Activated T-cell treated with anti-CD3 and anti-CD28 coated beads for 48 hours (primary cell): ENCODE results near the gene KRT72.

Experiments used
- DNase-seq: peaks from one replicate; pipeline ENCODE4 v3.0.0-alpha.2; 2020; ENCODE audit warnings: low read depth

The KRT72 gene

GRCh38 chr12:52578469-52578868, 22.8 kb downstream of the KRT72 start:
- no peak for DNase-seq

- DNase-seq, result no peak
These were observed 23.9 kb downstream of the KRT72 start for GRCh38 chr12:52577316-52577715.

- DNase-seq, result no peak
These were observed 25.3 kb downstream of the KRT72 start for GRCh38 chr12:52575948-52576347.

GRCh38 chr12:52575256-52575655, 26.0 kb downstream of the KRT72 start:
- DNase-seq, result no peak

GRCh38 chr12:52573743-52574142, 27.5 kb downstream of the KRT72 start, which contains the start of gene KRT74:
Gene KRT74, minus strand, starts transcription at chr12:52573843. Its CDS starts 66 bp downstream, at chr12:52573777.
- DNase-seq, result no peak

- DNase-seq, result no peak
These were observed 28.0 kb downstream of the KRT72 start for GRCh38 chr12:52573306-52573705.

- no peak for DNase-seq
These were observed 30.8 kb downstream of the KRT72 start for GRCh38 chr12:52570511-52570910.

GRCh38 chr12:52568111-52568510, 33.2 kb downstream of the KRT72 start:
- DNase-seq, result no peak

- no peak for DNase-seq
These were observed 34.4 kb downstream of the KRT72 start for GRCh38 chr12:52566847-52567291.

- DNase-seq, result no peak
These were observed 36.7 kb downstream of the KRT72 start for GRCh38 chr12:52564582-52564981.

- DNase-seq, result no peak
These were observed 39.3 kb downstream of the KRT72 start for GRCh38 chr12:52561880-52562449.

- no peak for DNase-seq
These were observed 41.3 kb downstream of the KRT72 start for GRCh38 chr12:52559979-52560378.

- DNase-seq, result no peak
These were observed 42.4 kb downstream of the KRT72 start for GRCh38 chr12:52558781-52559445.

- no peak for DNase-seq
These were observed 43.8 kb downstream of the KRT72 start for GRCh38 chr12:52557476-52557875.

- DNase-seq, result no peak
These were observed 45.7 kb downstream of the KRT72 start for GRCh38 chr12:52555577-52555976.

GRCh38 chr12:52552681-52553195, 48.5 kb downstream of the KRT72 start, which contains the start of gene KRT71:
Gene KRT71, minus strand, starts transcription at chr12:52553145. Its CDS starts 68 bp downstream, at chr12:52553077.
- DNase-seq, result no peak

GRCh38 chr12:52552055-52552454, 49.2 kb downstream of the KRT72 start:
- no peak for DNase-seq

GRCh38 chr12:52551216-52551865, 49.9 kb downstream of the KRT72 start:
- no peak for DNase-seq

- no peak for DNase-seq
These were observed 55.1 kb downstream of the KRT72 start for GRCh38 chr12:52546126-52546525.

- DNase-seq, result no peak
These were observed 57.0 kb downstream of the KRT72 start for GRCh38 chr12:52543985-52544883.

- no peak for DNase-seq
These were observed 58.4 kb downstream of the KRT72 start for GRCh38 chr12:52542785-52543318.

GRCh38 chr12:52542157-52542556, 59.1 kb downstream of the KRT72 start:
- no peak for DNase-seq
